HepG2 (cell line): Measurements from ENCODE around the gene PLD2. TPM values are rescaled to one million over a fixed set of nuclear protein-coding genes. Genes with fewer than 3 reads are reported as not detected.

Experiments
- ATF3 ChIP-seq: sonication (generic); formaldehyde crosslinking; IDR thresholded peaks from 2 replicates; pipeline ENCODE4 v1.4.0; 2020; ENCODE audit warnings: missing genetic modification reagents
- HOMEZ ChIP-seq: IDR thresholded peaks from 2 replicates; pipeline ENCODE4 v1.6.1; 2016; ENCODE audit warnings: low read depth
- KDM3A ChIP-seq: IDR thresholded peaks from 2 replicates; pipeline ENCODE4 v1.6.1; 2018; ENCODE audit warnings: low read depth, missing compliant biosample characterization
- LRRFIP1 ChIP-seq: sonication (generic); formaldehyde crosslinking; conservative IDR thresholded peaks from 2 replicates; pipeline ENCODE4 v1.4.0; 2020; ENCODE audit warnings: missing genetic modification reagents
- MEIS1 ChIP-seq: sonication (generic); formaldehyde crosslinking; IDR thresholded peaks from 2 replicates; pipeline ENCODE4 v1.9.0; 2021; ENCODE audit warnings: mild to moderate bottlenecking, missing genetic modification reagents, moderate library complexity, borderline replicate concordance
- PATZ1 ChIP-seq: sonication (generic); formaldehyde crosslinking; IDR thresholded peaks from 2 replicates; pipeline ENCODE4 v1.4.0; 2020; ENCODE audit warnings: missing genetic modification reagents
- PAWR ChIP-seq: sonication (generic); formaldehyde crosslinking; IDR thresholded peaks from 2 replicates; pipeline ENCODE4 v1.4.0; 2020; ENCODE audit warnings: missing genetic modification reagents, mild to moderate bottlenecking, borderline replicate concordance
- RFX3 ChIP-seq: IDR thresholded peaks from 2 replicates; pipeline ENCODE4 v1.6.1; 2016; ENCODE audit warnings: missing biosample characterization, missing genetic modification reagents
- ZBTB37 ChIP-seq: sonication (generic); formaldehyde crosslinking; IDR thresholded peaks from 2 replicates; pipeline ENCODE4 v1.4.0; 2020; ENCODE audit warnings: mild to moderate bottlenecking, missing genetic modification reagents
- ZMAT3 ChIP-seq: sonication (generic); formaldehyde crosslinking; conservative IDR thresholded peaks from 2 replicates; pipeline ENCODE4 v1.7.0; 2021; ENCODE audit warnings: missing genetic modification reagents
- ZNF652 ChIP-seq: IDR thresholded peaks from 2 replicates; pipeline ENCODE4 v1.6.1; 2016; ENCODE audit warnings: low read depth, borderline replicate concordance
- ZNF770 ChIP-seq: sonication (generic); formaldehyde crosslinking; IDR thresholded peaks from 2 replicates; pipeline ENCODE4 v1.5.0; 2020; ENCODE audit warnings: mild to moderate bottlenecking, missing genetic modification reagents
- polyA plus RNA-seq, 8 experiments: library from polyadenylated mRNA; depleted of rRNA in 3 of 8; stranded (reverse) in 7 of 8; unstranded in 1 of 8; fragments of >200 nt; fragmentation: Illumina TruSeq in 4 of 8; extraction: Trizol in 4 of 8; gene quantifications; 2 replicates each; pipeline versions ENCODE4 v1.2.1 to v1.2.3, GENCODE V29; 2011 to 2016; ENCODE audit warnings: low read depth in 4 of 8, missing spikeins in 1 of 8, mixed read lengths in 1 of 8; ENCODE audit not compliant: insufficient read depth in 1 of 8
- total RNA-seq, 5 experiments: library from RNA; depleted of rRNA; stranded (reverse); fragments of >200 nt; fragmentation: Illumina TruSeq; extraction: Trizol; gene quantifications; 2 replicates each; pipeline ENCODE4 v1.2.3, GENCODE V29; 2016; ENCODE audit warnings: low read depth in 1 of 5

The PLD2 gene
- total and polyA plus RNA-seq, 2 of the 13 experiments (the other 11 are each of a cell fraction or from before 2014, with no cell fraction given) = 13.4 to 29.7 TPM

GRCh38 chr17:4759776-4760236 is 47.1 kb upstream of the PLD2 start (continued):
- TF ChIP-seq PATZ1 (CRISPR knock-in tag) (peak; percentile 98), ZMAT3 (no peak; the same call in 1 of the 2 replicates), PAWR (CRISPR knock-in tag) (no peak), ZNF770 (CRISPR knock-in tag) (no peak; the same call in 1 of the 2 replicates), LRRFIP1 (no peak), MEIS1 (peak; percentile 89), HOMEZ (CRISPR knock-in tag) (peak; percentile 71), KDM3A (peak; percentile 66; the same call in 1 of the 2 replicates), ZBTB37 (CRISPR knock-in tag) (peak; percentile 23; the same call in 1 of the 2 replicates), RFX3 (CRISPR knock-in tag) (no peak), ZNF652 (CRISPR knock-in tag) (0 out of 2 replicates have a peak, but pooled peaks have one; percentile 40), ATF3 (CRISPR knock-in tag) (peak; percentile 80)
